Fibroblast of lung (primary cell): ENCODE results near the gene VWA3B. TPM values are rescaled to one million over a fixed set of nuclear protein-coding genes. Genes with fewer than 3 reads are reported as not detected.

ENCODE experiments used
- DNase-seq, 2 donors: peaks; one replicate each; pipeline versions ENCODE4 v3.0.0 to v3.0.0-alpha.2; 2010; ENCODE audit warnings: low read depth in 2 of 2
- H2AFZ ChIP-seq: 2 replicates; pipeline ENCODE4 v1.5.1; 2012; ENCODE audit warnings: low read length, control low read depth, inconsistent platforms
- H3K27ac ChIP-seq: 2 replicates; pipeline ENCODE4 v1.5.1; 2011; ENCODE audit warnings: low read length, control low read depth; ENCODE audit not compliant: insufficient read depth
- H3K27me3 ChIP-seq: 2 replicates; pipeline ENCODE4 v1.5.1; 2011; ENCODE audit warnings: mild to moderate bottlenecking, low read length; ENCODE audit not compliant: control insufficient read depth, insufficient read depth
- H3K36me3 ChIP-seq: 2 replicates; pipeline ENCODE4 v1.5.1; 2011; ENCODE audit warnings: low read length; ENCODE audit not compliant: control insufficient read depth, insufficient read depth
- H3K4me1 ChIP-seq: 2 replicates; pipeline ENCODE4 v1.5.1; 2011; ENCODE audit warnings: low read length; ENCODE audit not compliant: control insufficient read depth, insufficient read depth; ENCODE audit errors: extremely low read depth
- H3K4me2 ChIP-seq: 2 replicates; pipeline ENCODE4 v1.5.1; 2011; ENCODE audit warnings: low read length, control low read depth; ENCODE audit not compliant: insufficient read depth; ENCODE audit errors: extremely low read depth
- H3K4me3 ChIP-seq, 4 experiments: fragments of 200-600 bp in 1 of 4; sonication (generic) in 1 of 4; replicated peaks in 1 of 4; 2 replicates each; pipeline ENCODE4 v1.5.1; 2011 to 2016; ENCODE audit warnings: low read length in 4 of 4, low read depth in 3 of 4, mild to moderate bottlenecking in 3 of 4, control low read depth in 2 of 4, inconsistent platforms in 1 of 4, mixed read lengths in 1 of 4; ENCODE audit not compliant: insufficient read depth in 1 of 4; ENCODE audit errors: control extremely low read depth in 1 of 4
- H3K79me2 ChIP-seq: 2 replicates; pipeline ENCODE4 v1.5.1; 2012; ENCODE audit warnings: mild to moderate bottlenecking, low read length, inconsistent platforms; ENCODE audit not compliant: control insufficient read depth, insufficient read depth
- H3K9ac ChIP-seq: 2 replicates; pipeline ENCODE4 v1.5.1; 2011; ENCODE audit warnings: mild to moderate bottlenecking, low read length, control low read depth; ENCODE audit not compliant: insufficient read depth
- H3K9me3 ChIP-seq: 2 replicates; pipeline ENCODE4 v1.5.1; 2012; ENCODE audit warnings: low read depth, low read length; ENCODE audit not compliant: control insufficient read depth, insufficient read depth
- H4K20me1 ChIP-seq: 2 replicates; pipeline ENCODE4 v1.5.1; 2011; ENCODE audit warnings: low read length; ENCODE audit not compliant: control insufficient read depth, insufficient read depth; ENCODE audit errors: extremely low read depth
- CTCF ChIP-seq, 2 donors: IDR thresholded peaks in 1 of 2; conservative IDR thresholded peaks in 1 of 2; 1 replicate in 1 of 2; 2 replicates in 1 of 2; pipeline ENCODE4 v1.5.1; 2011 to 2012; ENCODE audit warnings: low read length in 2 of 2, control low read depth in 1 of 2, inconsistent platforms in 1 of 2, low read depth in 1 of 2, mild to moderate bottlenecking in 1 of 2
- EZH2 ChIP-seq: IDR thresholded peaks from 2 replicates; pipeline ENCODE4 v1.5.1; 2012; ENCODE audit warnings: low read length, control low read depth, mild to moderate bottlenecking; ENCODE audit errors: missing control alignments
- polyA plus RNA-seq, 2 donors: library from polyadenylated mRNA; depleted of rRNA in 1 of 2; stranded (reverse) in 1 of 2; unstranded in 1 of 2; fragments of >200 nt; gene quantifications; 2 replicates each; pipeline ENCODE4 v1.2.1, GENCODE V29; 2011 to 2012; ENCODE audit warnings: missing spikeins in 1 of 2
- total RNA-seq: library from RNA; depleted of rRNA; stranded (reverse); fragments of >200 nt; gene quantifications from 2 replicates; pipeline ENCODE4 v1.2.1, GENCODE V29; 2014

VWA3B gene
- total and polyA plus RNA-seq, 2 donors (not counting 1 experiment from before 2014, with no cell fraction given) = 0.17 TPM; not detected in 1

- TF ChIP-seq CTCF (conservative IDR thresholded peaks at IDR 0.05 in 1 of 2, IDR thresholded peaks at IDR 0.05 in 1 of 2; ENCODE audit: low read depth in 1 of 2, low read length in 2 of 2) (no peak), EZH2 (no peak)
- DNase-seq = peak; percentile 1 to 33
- Histone ChIP-seq H3K4me1 (peaks cover 2% of the 10 kb centered on the region), H4K20me1 (no peaks in the 10 kb centered on the region), H3K79me2 (no peaks in the 10 kb centered on the region), H3K27ac (peak overlapping the region; percentile 60), H3K36me3 (no peaks in the 10 kb centered on the region), H2AFZ (no peak overlapping the region), H3K4me3 (no peak overlapping the region), H3K4me2 (peak overlapping the region; percentile 59), H3K9me3 (no peaks in the 10 kb centered on the region), H3K9ac (no peak overlapping the region), H3K27me3 (no peaks in the 10 kb centered on the region)
Observed at GRCh38 chr2:98333922-98334321, 247.0 kb downstream of the VWA3B start.

GRCh38 chr2:98334439-98335078 is 247.6 kb downstream of the VWA3B start:
- H3K9ac ChIP-seq = no peak overlapping the region
- DNase-seq = peak; percentile 82 to 94
- H3K79me2 ChIP-seq = no peaks in the 10 kb centered on the region
- H3K27me3 ChIP-seq = no peaks in the 10 kb centered on the region
- peak overlapping the region; percentile 60 for H3K27ac ChIP-seq
- peaks cover 2% of the 10 kb centered on the region for H3K4me1 ChIP-seq
- no peaks in the 10 kb centered on the region for H4K20me1 ChIP-seq
- H2AFZ ChIP-seq = no peak overlapping the region
- H3K4me3 ChIP-seq = peak overlapping the region in 1 of 4 experiments; percentile 5
- H3K9me3 ChIP-seq = no peaks in the 10 kb centered on the region
- TF ChIP-seq CTCF (conservative IDR thresholded peaks at IDR 0.05 in 1 of 2, IDR thresholded peaks at IDR 0.05 in 1 of 2; ENCODE audit: low read depth in 1 of 2, low read length in 2 of 2) (no peak), EZH2 (no peak)
- H3K36me3 ChIP-seq = no peaks in the 10 kb centered on the region
- H3K4me2 ChIP-seq = peak overlapping the region; percentile 55

- H3K4me3 ChIP-seq = no peak overlapping the region
- H3K27me3 ChIP-seq = no peaks in the 10 kb centered on the region
- TF ChIP-seq EZH2 = no peak
- no peak for TF ChIP-seq CTCF (conservative IDR thresholded peaks at IDR 0.05 in 1 of 2, IDR thresholded peaks at IDR 0.05 in 1 of 2; ENCODE audit: low read depth in 1 of 2, low read length in 2 of 2)
- no peak overlapping the region for H2AFZ ChIP-seq
- DNase-seq = no peak
- H3K79me2 ChIP-seq = no peaks in the 10 kb centered on the region
- H3K36me3 ChIP-seq = no peaks in the 10 kb centered on the region
- H3K9me3 ChIP-seq = no peaks in the 10 kb centered on the region
- H3K4me2 ChIP-seq = no peak overlapping the region
- H3K4me1 ChIP-seq = peaks cover 2% of the 10 kb centered on the region
- no peak overlapping the region for H3K27ac ChIP-seq
- no peak overlapping the region for H3K9ac ChIP-seq
- no peaks in the 10 kb centered on the region for H4K20me1 ChIP-seq
Observed at GRCh38 chr2:98335271-98335670, 248.3 kb downstream of the VWA3B start.
